ENCODE measurements around the gene PANX3. TPM values are rescaled to one million over a fixed set of nuclear protein-coding genes. Genes with fewer than 3 reads are reported as not detected.

The PANX3 gene
- total and polyA plus RNA-seq, 5 donors from 2014 or later, result not detected

- Histone ChIP-seq H3K27ac (ENCODE audit: insufficient read depth, low read length, poor library complexity, severe bottlenecking) (no peak overlapping the region), H3K4me3 (ENCODE audit: low read depth, low read length) (no peak overlapping the region), H3K4me1 (ENCODE audit: control insufficient read depth, insufficient read depth, low read length, poor library complexity, severe bottlenecking) (no peaks in the 10 kb centered on the region), H3K9me3 (ENCODE audit: control insufficient read depth in 2 of 2, low read length in 2 of 2) (no peaks in the 10 kb centered on the region), H3K27me3 (ENCODE audit: control insufficient read depth, insufficient read depth, low read length) (peaks cover 6% of the 10 kb centered on the region), H3K36me3 (ENCODE audit: control insufficient read depth, insufficient read depth, low read length) (no peaks in the 10 kb centered on the region)
- H3K27me3 Mint-ChIP-seq, result peaks cover 6% of the 10 kb centered on the region
- peaks cover 0 to 1% (median 0%) of the 10 kb centered on the region in 7 donors for H3K9me3 Mint-ChIP-seq
- H3K36me3 Mint-ChIP-seq, result no peaks in the 10 kb centered on the region
- H3K27ac Mint-ChIP-seq, result no peak overlapping the region
- H3K4me1 Mint-ChIP-seq, result peaks cover 0 to 4% (median 0%) of the 10 kb centered on the region in 4 donors
- no peak for ATAC-seq (ENCODE audit: low read depth in 2 of 2)
- DNase-seq, result no peak
- no peak overlapping the region for H3K4me3 Mint-ChIP-seq
Measured at GRCh38 chr11:124584681-124585372, 26.4 kb upstream of the PANX3 start.

GRCh38 chr11:124586238-124586860 is 24.9 kb upstream of the PANX3 start:
- Mint-ChIP-seq H3K4me3 (no peak overlapping the region), H3K4me1 (peaks cover 0 to 4% (median 0%) of the 10 kb centered on the region in 4 donors), H3K9me3 (peaks cover 0 to 1% (median 0%) of the 10 kb centered on the region in 7 donors), H3K36me3 (no peaks in the 10 kb centered on the region), H3K27me3 (peaks cover 6% of the 10 kb centered on the region), H3K27ac (no peak overlapping the region)
- Histone ChIP-seq H3K27ac (ENCODE audit: insufficient read depth, low read length, poor library complexity, severe bottlenecking) (no peak overlapping the region), H3K27me3 (ENCODE audit: control insufficient read depth, insufficient read depth, low read length) (peaks cover 8% of the 10 kb centered on the region), H3K4me3 (ENCODE audit: low read depth, low read length) (no peak overlapping the region), H3K36me3 (ENCODE audit: control insufficient read depth, insufficient read depth, low read length) (no peaks in the 10 kb centered on the region), H3K4me1 (ENCODE audit: control insufficient read depth, insufficient read depth, low read length, poor library complexity, severe bottlenecking) (no peaks in the 10 kb centered on the region), H3K9me3 (ENCODE audit: control insufficient read depth in 2 of 2, low read length in 2 of 2) (no peaks in the 10 kb centered on the region)
- peak in 1 of 2 donors; percentile 52 for ATAC-seq (ENCODE audit: low read depth in 2 of 2)
- peak; percentile 2 to 51 (median 22) for DNase-seq

DNA sequence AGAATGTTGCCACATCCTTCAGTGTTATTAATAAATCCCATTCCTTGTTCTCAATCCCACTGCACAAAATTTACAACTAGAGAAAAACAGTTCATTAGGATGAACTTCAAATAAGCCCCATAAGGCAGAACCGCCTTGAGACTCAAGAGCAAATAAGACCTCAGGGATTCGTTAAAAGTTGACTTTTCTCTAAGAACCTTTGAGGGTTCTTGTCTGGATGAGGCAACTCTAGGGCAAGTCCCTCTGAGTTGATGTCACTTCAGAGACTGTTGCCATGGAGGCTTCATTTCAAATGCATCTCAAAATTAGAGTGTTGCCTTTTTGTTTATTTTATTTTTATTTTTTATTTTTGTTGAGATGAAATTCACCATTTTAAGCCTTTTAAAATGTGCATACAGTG is 19.8 kb upstream of the PANX3 start:
- H3K4me1 ChIP-seq (ENCODE audit: control insufficient read depth, insufficient read depth, low read length, poor library complexity, severe bottlenecking), result no peaks in the 10 kb centered on the region
- no peak overlapping the region for H3K27ac ChIP-seq (ENCODE audit: insufficient read depth, low read length, poor library complexity, severe bottlenecking)
- Mint-ChIP-seq H3K4me3 (no peak overlapping the region), H3K27ac (no peak overlapping the region), H3K4me1 (peaks cover 0 to under 1% (median 0%) of the 10 kb centered on the region in 4 donors), H3K9me3 (no peaks in the 10 kb centered on the region), H3K27me3 (peaks cover 28% of the 10 kb centered on the region), H3K36me3 (no peaks in the 10 kb centered on the region)
- H3K9me3 ChIP-seq (ENCODE audit: control insufficient read depth in 2 of 2, low read length in 2 of 2), result no peaks in the 10 kb centered on the region
- peaks cover 2% of the 10 kb centered on the region for H3K27me3 ChIP-seq (ENCODE audit: control insufficient read depth, insufficient read depth, low read length)
- H3K4me3 ChIP-seq (ENCODE audit: low read depth, low read length), result no peak overlapping the region
- ATAC-seq (ENCODE audit: low read depth in 2 of 2) (no peak), DNase-seq (no peak)
- no peaks in the 10 kb centered on the region for H3K36me3 ChIP-seq (ENCODE audit: control insufficient read depth, insufficient read depth, low read length)

DNA sequence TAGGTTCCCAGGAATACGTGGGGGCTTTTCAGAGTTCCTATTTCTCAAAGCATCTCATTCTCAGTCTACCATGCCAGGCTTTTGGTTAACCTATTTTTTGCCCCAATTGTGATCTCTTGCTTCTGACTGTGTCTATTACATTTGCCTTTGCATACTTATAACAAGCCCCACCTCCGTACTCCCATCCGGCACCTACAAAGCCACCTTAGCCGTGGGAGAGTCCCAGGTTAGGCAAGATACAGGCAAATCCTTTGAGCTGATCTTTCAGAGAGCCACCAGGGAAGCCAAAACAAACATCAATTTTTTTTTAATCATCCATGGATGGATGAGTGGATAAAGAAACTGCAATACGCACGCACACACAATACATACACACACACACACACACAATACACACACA is 18.6 kb upstream of the PANX3 start:
- Histone ChIP-seq H3K27me3 (ENCODE audit: control insufficient read depth, insufficient read depth, low read length) (peaks cover 2% of the 10 kb centered on the region), H3K9me3 (ENCODE audit: control insufficient read depth in 2 of 2, low read length in 2 of 2) (no peaks in the 10 kb centered on the region), H3K4me1 (ENCODE audit: control insufficient read depth, insufficient read depth, low read length, poor library complexity, severe bottlenecking) (no peaks in the 10 kb centered on the region), H3K27ac (ENCODE audit: insufficient read depth, low read length, poor library complexity, severe bottlenecking) (no peak overlapping the region), H3K36me3 (ENCODE audit: control insufficient read depth, insufficient read depth, low read length) (no peaks in the 10 kb centered on the region), H3K4me3 (ENCODE audit: low read depth, low read length) (no peak overlapping the region)
- no peak for DNase-seq
- Mint-ChIP-seq H3K4me3 (no peak overlapping the region), H3K27me3 (peaks cover 35% of the 10 kb centered on the region), H3K9me3 (no peaks in the 10 kb centered on the region), H3K36me3 (no peaks in the 10 kb centered on the region), H3K4me1 (no peaks in the 10 kb centered on the region), H3K27ac (no peak overlapping the region)
- ATAC-seq (ENCODE audit: low read depth in 2 of 2), result no peak

GRCh38 chr11:124595302-124595701 is 15.9 kb upstream of the PANX3 start:
- DNase-seq (no peak), ATAC-seq (ENCODE audit: low read depth in 2 of 2) (no peak)
- Mint-ChIP-seq H3K27me3 (peaks cover 30% of the 10 kb centered on the region), H3K27ac (no peak overlapping the region), H3K36me3 (no peaks in the 10 kb centered on the region), H3K9me3 (peaks cover 0 to 3% (median 0%) of the 10 kb centered on the region in 7 donors), H3K4me3 (no peak overlapping the region), H3K4me1 (no peaks in the 10 kb centered on the region)
- H3K4me1 ChIP-seq (ENCODE audit: control insufficient read depth, insufficient read depth, low read length, poor library complexity, severe bottlenecking), result no peaks in the 10 kb centered on the region
- H3K27ac ChIP-seq (ENCODE audit: insufficient read depth, low read length, poor library complexity, severe bottlenecking), result no peak overlapping the region
- H3K9me3 ChIP-seq (ENCODE audit: control insufficient read depth in 2 of 2, low read length in 2 of 2), result no peaks in the 10 kb centered on the region
- no peaks in the 10 kb centered on the region for H3K36me3 ChIP-seq (ENCODE audit: control insufficient read depth, insufficient read depth, low read length)
- no peak overlapping the region for H3K4me3 ChIP-seq (ENCODE audit: low read depth, low read length)
- peaks cover 4% of the 10 kb centered on the region for H3K27me3 ChIP-seq (ENCODE audit: control insufficient read depth, insufficient read depth, low read length)

DNA sequence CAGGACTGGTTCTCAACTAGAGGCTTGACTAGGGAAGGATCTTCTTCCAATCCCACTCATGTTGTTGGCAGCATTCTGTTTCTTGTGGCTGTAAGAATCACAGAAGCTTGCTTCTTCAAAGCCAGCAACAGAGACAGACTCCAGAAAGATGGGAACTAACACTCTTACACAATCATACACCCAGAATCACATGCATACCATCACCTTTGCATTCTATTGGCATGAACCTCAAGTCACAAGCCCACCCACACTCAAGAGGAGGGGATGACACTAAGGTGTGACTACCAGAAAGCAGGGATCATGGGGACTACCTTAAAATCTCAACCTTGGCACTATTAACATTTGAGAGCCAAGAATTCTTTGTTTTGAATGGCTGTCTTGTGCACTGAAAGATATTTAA is 13.6 kb upstream of the PANX3 start:
- no peak overlapping the region for H3K27ac Mint-ChIP-seq
- H3K4me1 Mint-ChIP-seq, result no peaks in the 10 kb centered on the region
- peaks cover 28% of the 10 kb centered on the region for H3K27me3 Mint-ChIP-seq
- Histone ChIP-seq H3K4me3 (ENCODE audit: low read depth, low read length) (no peak overlapping the region), H3K27ac (ENCODE audit: insufficient read depth, low read length, poor library complexity, severe bottlenecking) (no peak overlapping the region), H3K4me1 (ENCODE audit: control insufficient read depth, insufficient read depth, low read length, poor library complexity, severe bottlenecking) (no peaks in the 10 kb centered on the region), H3K27me3 (ENCODE audit: control insufficient read depth, insufficient read depth, low read length) (peaks cover 9% of the 10 kb centered on the region), H3K9me3 (ENCODE audit: control insufficient read depth in 2 of 2, low read length in 2 of 2) (no peaks in the 10 kb centered on the region), H3K36me3 (ENCODE audit: control insufficient read depth, insufficient read depth, low read length) (no peaks in the 10 kb centered on the region)
- H3K4me3 Mint-ChIP-seq, result no peak overlapping the region
- ATAC-seq (ENCODE audit: low read depth in 2 of 2) (no peak), DNase-seq (no peak)
- H3K36me3 Mint-ChIP-seq, result no peaks in the 10 kb centered on the region
- peaks cover 0 to 3% (median 0%) of the 10 kb centered on the region in 7 donors for H3K9me3 Mint-ChIP-seq

GRCh38 chr11:124600621-124601320 is 10.5 kb upstream of the PANX3 start:
- ATAC-seq (ENCODE audit: low read depth in 2 of 2), result no peak
- H3K27me3 Mint-ChIP-seq, result peaks cover 20% of the 10 kb centered on the region
- no peaks in the 10 kb centered on the region for H3K36me3 Mint-ChIP-seq

More at GRCh38 chr11:124600621-124601320, 10.5 kb upstream of the PANX3 start:
- no peaks in the 10 kb centered on the region for H3K36me3 ChIP-seq (ENCODE audit: control insufficient read depth, insufficient read depth, low read length)
- Mint-ChIP-seq H3K4me3 (no peak overlapping the region), H3K9me3 (peaks cover 0 to 3% (median 0%) of the 10 kb centered on the region in 7 donors), H3K27ac (no peak overlapping the region), H3K4me1 (no peaks in the 10 kb centered on the region)
- no peaks in the 10 kb centered on the region for H3K4me1 ChIP-seq (ENCODE audit: control insufficient read depth, insufficient read depth, low read length, poor library complexity, severe bottlenecking)
- no peaks in the 10 kb centered on the region for H3K9me3 ChIP-seq (ENCODE audit: control insufficient read depth in 2 of 2, low read length in 2 of 2)
- H3K27ac ChIP-seq (ENCODE audit: insufficient read depth, low read length, poor library complexity, severe bottlenecking), result no peak overlapping the region
- no peak overlapping the region for H3K4me3 ChIP-seq (ENCODE audit: low read depth, low read length)
- H3K27me3 ChIP-seq (ENCODE audit: control insufficient read depth, insufficient read depth, low read length), result peaks cover 9% of the 10 kb centered on the region
- DNase-seq, result no peak

Data from CD4-positive, CD25-positive, alpha-beta regulatory T cell (primary cell).